Gastroesophageal sphincter (tissue), 3 donors: Measurements from ENCODE around the gene TULP1.

Experiments
- POLR2A ChIP-seq, 2 donors: fragments of 450-650 bp; IDR thresholded peaks; one replicate each; pipeline ENCODE4 v1.6.1; 2017; ENCODE audit warnings: antibody characterized with exemption in 2 of 2, mild to moderate bottlenecking in 2 of 2, moderate library complexity in 1 of 2
- TF ChIP-seq, protein P1 (sequence below), 4 experiments: fragments of 200-600 bp in 2 of 4; fragments of 450-650 bp in 2 of 4; sonication (generic) in 1 of 4; IDR thresholded peaks; one replicate each; pipeline ENCODE4 v1.5.1; 2017 to 2019; ENCODE audit warnings: antibody characterized with exemption in 4 of 4, mild to moderate bottlenecking in 2 of 4, moderate library complexity in 2 of 4

DNA sequence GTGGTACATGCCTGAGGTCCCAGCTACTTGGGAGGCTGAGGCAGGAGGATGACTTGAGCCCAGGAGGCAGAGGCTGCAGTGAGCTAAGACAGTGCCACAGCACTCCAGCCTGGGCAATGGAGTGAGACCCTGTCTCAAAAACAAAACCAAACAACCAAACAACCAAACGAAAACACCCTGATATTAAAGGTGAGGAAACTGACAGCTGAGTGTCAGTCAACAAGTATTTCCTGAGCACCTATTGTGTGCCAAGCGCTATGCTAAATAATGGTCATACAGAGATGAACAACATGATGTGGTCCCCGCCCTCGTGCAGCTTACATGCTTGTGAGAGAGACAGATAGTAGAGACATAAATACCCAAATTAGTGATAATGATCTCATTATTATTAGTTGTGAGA lies 1.9 kb upstream of the TULP1 start:
- TF ChIP-seq, protein P1, sequence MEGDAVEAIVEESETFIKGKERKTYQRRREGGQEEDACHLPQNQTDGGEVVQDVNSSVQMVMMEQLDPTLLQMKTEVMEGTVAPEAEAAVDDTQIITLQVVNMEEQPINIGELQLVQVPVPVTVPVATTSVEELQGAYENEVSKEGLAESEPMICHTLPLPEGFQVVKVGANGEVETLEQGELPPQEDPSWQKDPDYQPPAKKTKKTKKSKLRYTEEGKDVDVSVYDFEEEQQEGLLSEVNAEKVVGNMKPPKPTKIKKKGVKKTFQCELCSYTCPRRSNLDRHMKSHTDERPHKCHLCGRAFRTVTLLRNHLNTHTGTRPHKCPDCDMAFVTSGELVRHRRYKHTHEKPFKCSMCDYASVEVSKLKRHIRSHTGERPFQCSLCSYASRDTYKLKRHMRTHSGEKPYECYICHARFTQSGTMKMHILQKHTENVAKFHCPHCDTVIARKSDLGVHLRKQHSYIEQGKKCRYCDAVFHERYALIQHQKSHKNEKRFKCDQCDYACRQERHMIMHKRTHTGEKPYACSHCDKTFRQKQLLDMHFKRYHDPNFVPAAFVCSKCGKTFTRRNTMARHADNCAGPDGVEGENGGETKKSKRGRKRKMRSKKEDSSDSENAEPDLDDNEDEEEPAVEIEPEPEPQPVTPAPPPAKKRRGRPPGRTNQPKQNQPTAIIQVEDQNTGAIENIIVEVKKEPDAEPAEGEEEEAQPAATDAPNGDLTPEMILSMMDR (IDR thresholded peaks at IDR 0.05): no peak
- TF ChIP-seq POLR2A (IDR thresholded peaks at IDR 0.05): no peak
